H9 (cell line): ENCODE measurements around the gene OGG1. TPM values are rescaled to one million over a fixed set of nuclear protein-coding genes. Genes with fewer than 3 reads are reported as not detected.
A peak's percentile ranks its signal among the peaks of the same experiment; 100 is the strongest.

ENCODE experiments used
- DNase-seq: peaks from one replicate; pipeline ENCODE4 v3.0.0-alpha.2; 2017
- H2AFZ ChIP-seq: one replicate; pipeline ENCODE4 v1.6.1; 2013; ENCODE audit warnings: mild to moderate bottlenecking, low read length, control low read depth, moderate library complexity
- H2AK5ac ChIP-seq: 2 replicates; pipeline ENCODE4 v1.6.1; 2013; ENCODE audit warnings: low read length, control low read depth, mixed read lengths; ENCODE audit not compliant: insufficient read length
- H2BK120ac ChIP-seq: one replicate; pipeline ENCODE4 v1.6.1; 2013; ENCODE audit warnings: low read depth, mild to moderate bottlenecking, low read length, control low read depth, inconsistent platforms; ENCODE audit not compliant: poor library complexity, severe bottlenecking
- H2BK12ac ChIP-seq: 2 replicates; pipeline ENCODE4 v1.6.1; 2013; ENCODE audit warnings: low read length, control low read depth, mixed read lengths, low read depth; ENCODE audit not compliant: insufficient read length
- H2BK15ac ChIP-seq: 2 replicates; pipeline ENCODE4 v1.6.1; 2013; ENCODE audit warnings: low read depth, low read length, control low read depth
- H2BK20ac ChIP-seq: one replicate; pipeline ENCODE4 v1.6.1; 2013; ENCODE audit warnings: low read depth, mild to moderate bottlenecking, low read length, control low read depth, inconsistent platforms; ENCODE audit not compliant: poor library complexity, severe bottlenecking
- H2BK5ac ChIP-seq: 2 replicates; pipeline ENCODE4 v1.6.1; 2013; ENCODE audit warnings: low read length, control low read depth, mixed read lengths; ENCODE audit not compliant: insufficient read length
- H3K14ac ChIP-seq: 2 replicates; pipeline ENCODE4 v1.6.1; 2013; ENCODE audit warnings: low read length, control low read depth; ENCODE audit not compliant: insufficient read depth
- H3K18ac ChIP-seq: 2 replicates; pipeline ENCODE4 v1.6.1; 2013; ENCODE audit warnings: low read depth, mild to moderate bottlenecking, mixed read lengths, low read length, control low read depth; ENCODE audit not compliant: insufficient read length
- H3K23ac ChIP-seq: 2 replicates; pipeline ENCODE4 v1.6.1; 2013; ENCODE audit warnings: low read length, control low read depth, mixed read lengths, low read depth; ENCODE audit not compliant: insufficient read length
- H3K23me2 ChIP-seq: 2 replicates; pipeline ENCODE4 v1.6.1; 2013; ENCODE audit warnings: low read depth, mild to moderate bottlenecking, mixed read lengths, low read length, control low read depth; ENCODE audit not compliant: insufficient read length, poor library complexity, severe bottlenecking
- H3K27ac ChIP-seq: 2 replicates; pipeline ENCODE4 v1.5.1; 2013; ENCODE audit warnings: low read length, control low read depth, mixed read lengths, low read depth; ENCODE audit not compliant: insufficient read length
- H3K27me3 ChIP-seq: 2 replicates; pipeline ENCODE4 v1.6.1; 2013; ENCODE audit warnings: low read length, control low read depth, inconsistent platforms; ENCODE audit not compliant: insufficient read depth
- H3K4ac ChIP-seq: 2 replicates; pipeline ENCODE4 v1.6.1; 2013; ENCODE audit warnings: low read depth, mild to moderate bottlenecking, control low read depth, inconsistent platforms, low read length, moderate library complexity
- H3K4me1 ChIP-seq: 2 replicates; pipeline ENCODE4 v1.6.1; 2013; ENCODE audit warnings: low read length, control low read depth, inconsistent platforms; ENCODE audit not compliant: insufficient read depth
- H3K4me2 ChIP-seq: 2 replicates; pipeline ENCODE4 v1.6.1; 2013; ENCODE audit warnings: low read length, control low read depth, mixed read lengths; ENCODE audit not compliant: insufficient read length, insufficient read depth
- H3K56ac ChIP-seq: 2 replicates; pipeline ENCODE4 v1.6.1; 2013; ENCODE audit warnings: low read depth, mild to moderate bottlenecking, mixed read lengths, low read length, control low read depth; ENCODE audit not compliant: insufficient read length
- H3K79me1 ChIP-seq: 2 replicates; pipeline ENCODE4 v1.6.1; 2013; ENCODE audit warnings: low read depth, mild to moderate bottlenecking, moderate library complexity, low read length, control low read depth, inconsistent platforms; ENCODE audit not compliant: insufficient read depth, poor library complexity, severe bottlenecking
- H3K79me2 ChIP-seq: 2 replicates; pipeline ENCODE4 v1.6.1; 2013; ENCODE audit warnings: low read length, control low read depth, inconsistent platforms; ENCODE audit not compliant: insufficient read depth
- H3K9ac ChIP-seq: 2 replicates; pipeline ENCODE4 v1.6.1; 2013; ENCODE audit warnings: low read length, control low read depth, mixed read lengths; ENCODE audit not compliant: insufficient read length; ENCODE audit errors: extremely low read depth
- H3K9me3 ChIP-seq: one replicate; pipeline ENCODE4 v1.6.1; 2013; ENCODE audit warnings: low read depth, low read length, inconsistent platforms; ENCODE audit not compliant: control insufficient read depth
- H3T11ph ChIP-seq: one replicate; pipeline ENCODE4 v1.6.1; 2013; ENCODE audit warnings: mild to moderate bottlenecking, low read length, control low read depth, inconsistent platforms
- H4K20me1 ChIP-seq: one replicate; pipeline ENCODE4 v1.6.1; 2013; ENCODE audit not compliant: control insufficient read depth, insufficient read length, insufficient read depth
- H4K5ac ChIP-seq: 2 replicates; pipeline ENCODE4 v1.6.1; 2013; ENCODE audit warnings: low read depth, mild to moderate bottlenecking, mixed read lengths, low read length, control low read depth; ENCODE audit not compliant: insufficient read length
- H4K8ac ChIP-seq: replicated peaks from 2 replicates; pipeline ENCODE4 v1.6.1; 2013; ENCODE audit warnings: low read length, control low read depth, mixed read lengths, low read depth; ENCODE audit not compliant: insufficient read length
- H4K91ac ChIP-seq: 2 replicates; pipeline ENCODE4 v1.6.1; 2013; ENCODE audit warnings: low read depth, mild to moderate bottlenecking, moderate library complexity, mixed read lengths, low read length, control low read depth; ENCODE audit not compliant: insufficient read length
- H3K27ac Mint-ChIP-seq, 3 experiments: 2 replicates in 2 of 3; 3 replicates in 1 of 3; pipeline ENCODE4 v1.8.0; 2020 to 2021; ENCODE audit warnings: mixed read lengths in 3 of 3, mild to moderate bottlenecking in 1 of 3, moderate library complexity in 1 of 3
- H3K27me3 Mint-ChIP-seq: 2 replicates; pipeline ENCODE4 v1.8.0; 2021; ENCODE audit warnings: low read depth, mild to moderate bottlenecking, moderate library complexity, mixed read lengths
- H3K36me3 Mint-ChIP-seq, 3 experiments: 2 replicates in 2 of 3; 3 replicates in 1 of 3; pipeline ENCODE4 v1.8.0; 2020 to 2021; ENCODE audit warnings: low read depth in 3 of 3, mixed read lengths in 3 of 3; ENCODE audit not compliant: insufficient read depth in 1 of 3
- H3K4me1 Mint-ChIP-seq, 2 experiments: 2 replicates each; pipeline ENCODE4 v1.8.0; 2020; ENCODE audit warnings: mixed read lengths in 2 of 2
- H3K4me3 Mint-ChIP-seq, 2 experiments: 2 replicates in 1 of 2; 3 replicates in 1 of 2; pipeline ENCODE4 v1.8.0; 2020 to 2021; ENCODE audit warnings: mild to moderate bottlenecking in 2 of 2, mixed read lengths in 2 of 2, moderate library complexity in 1 of 2
- H3K9me3 Mint-ChIP-seq, 2 experiments: 2 replicates in 1 of 2; 3 replicates in 1 of 2; pipeline ENCODE4 v1.8.0; 2020; ENCODE audit warnings: mild to moderate bottlenecking in 2 of 2, mixed read lengths in 2 of 2, moderate library complexity in 1 of 2
- WGBS: extraction: QIAGEN DNeasy Blood & Tissue Kit; methylation state at CpG from one replicate; pipeline ENCODE4 v1.1.7; 2013; ENCODE audit warnings: missing lambda C conversion rate, low lambda C conversion rate, mixed read lengths; ENCODE audit not compliant: insufficient read length; ENCODE audit errors: extremely low coverage; 5-methylcytosine and 5-hydroxymethylcytosine counted together
- total RNA-seq: library from RNA; stranded (reverse); gene quantifications from 2 replicates; pipeline ENCODE4 v1.2.1, GENCODE V29; 2021
- TF ChIP-seq, protein P1 (sequence below): fragments of 200-600 bp; sonication (generic); conservative IDR thresholded peaks from 3 replicates; pipeline ENCODE4 v1.8.0; 2021; ENCODE audit warnings: antibody characterized with exemption, mild to moderate bottlenecking

Gene OGG1
- total RNA-seq, 1 experiment from 2014 or later = 43.4 TPM

DNA sequence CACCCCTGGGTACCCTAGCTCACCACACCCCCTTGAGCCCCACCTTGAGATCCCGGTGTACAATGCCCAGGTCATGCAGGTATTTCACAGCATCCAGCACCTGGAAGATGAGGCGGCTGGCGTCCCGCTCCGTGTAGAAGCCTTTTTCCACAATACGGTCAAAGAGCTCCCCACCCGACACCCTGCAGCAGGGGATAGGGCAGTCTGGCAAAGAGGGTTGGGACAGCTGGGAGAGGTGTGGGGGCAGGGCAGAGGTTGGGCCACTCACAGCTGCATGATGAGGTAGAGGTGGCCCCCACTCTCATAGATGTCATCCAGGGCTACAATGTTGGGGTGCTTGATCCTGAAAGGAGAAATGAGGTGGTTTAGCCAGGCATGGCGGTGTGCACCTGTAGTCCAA is 13.1 kb downstream of the OGG1 start:
- H3K23me2 ChIP-seq = no peaks in the 10 kb centered on the region
- no peak overlapping the region for H3K4me2 ChIP-seq
- H3K9me3 ChIP-seq = no peaks in the 10 kb centered on the region
- no peaks in the 10 kb centered on the region for H3K4me1 ChIP-seq
- no peak overlapping the region for H4K91ac ChIP-seq
- Mint-ChIP-seq H3K27me3 (peaks cover 20% of the 10 kb centered on the region), H3K27ac (0 out of 7 replicates have a peak overlapping the region, but pooled peaks of 1 of the 3 experiments have one; percentile 29), H3K36me3 (peaks cover 22 to 47% (median 26%) of the 10 kb centered on the region in 3 experiments), H3K9me3 (no peaks in the 10 kb centered on the region), H3K4me1 (peaks cover 10 to 11% of the 10 kb centered on the region in 2 experiments), H3K4me3 (no peak overlapping the region)
- TF ChIP-seq, protein P1, sequence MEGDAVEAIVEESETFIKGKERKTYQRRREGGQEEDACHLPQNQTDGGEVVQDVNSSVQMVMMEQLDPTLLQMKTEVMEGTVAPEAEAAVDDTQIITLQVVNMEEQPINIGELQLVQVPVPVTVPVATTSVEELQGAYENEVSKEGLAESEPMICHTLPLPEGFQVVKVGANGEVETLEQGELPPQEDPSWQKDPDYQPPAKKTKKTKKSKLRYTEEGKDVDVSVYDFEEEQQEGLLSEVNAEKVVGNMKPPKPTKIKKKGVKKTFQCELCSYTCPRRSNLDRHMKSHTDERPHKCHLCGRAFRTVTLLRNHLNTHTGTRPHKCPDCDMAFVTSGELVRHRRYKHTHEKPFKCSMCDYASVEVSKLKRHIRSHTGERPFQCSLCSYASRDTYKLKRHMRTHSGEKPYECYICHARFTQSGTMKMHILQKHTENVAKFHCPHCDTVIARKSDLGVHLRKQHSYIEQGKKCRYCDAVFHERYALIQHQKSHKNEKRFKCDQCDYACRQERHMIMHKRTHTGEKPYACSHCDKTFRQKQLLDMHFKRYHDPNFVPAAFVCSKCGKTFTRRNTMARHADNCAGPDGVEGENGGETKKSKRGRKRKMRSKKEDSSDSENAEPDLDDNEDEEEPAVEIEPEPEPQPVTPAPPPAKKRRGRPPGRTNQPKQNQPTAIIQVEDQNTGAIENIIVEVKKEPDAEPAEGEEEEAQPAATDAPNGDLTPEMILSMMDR = no peak
- H4K20me1 ChIP-seq = no peaks in the 10 kb centered on the region
- no peak overlapping the region for H3K56ac ChIP-seq
- no peak overlapping the region for H3K4ac ChIP-seq
- no peak overlapping the region for H2BK5ac ChIP-seq
- H2BK20ac ChIP-seq = no peak overlapping the region
- no peak overlapping the region for H3K27ac ChIP-seq
- no peak overlapping the region for H2AFZ ChIP-seq
- no peaks in the 10 kb centered on the region; the same call in 1 of the 2 replicates for H3K27me3 ChIP-seq
- no peak overlapping the region for H3T11ph ChIP-seq
- H3K9ac ChIP-seq = no peak overlapping the region
- no peak for DNase-seq
- no peak overlapping the region for H4K8ac ChIP-seq
- H3K14ac ChIP-seq = no peak overlapping the region
- WGBS = no CpG with 5 or more reads among the region's 8 CpGs
- no peak overlapping the region for H2AK5ac ChIP-seq
- H2BK15ac ChIP-seq = no peak overlapping the region
- H3K18ac ChIP-seq = no peak overlapping the region
- H3K79me1 ChIP-seq = no peaks in the 10 kb centered on the region
- no peak overlapping the region for H2BK120ac ChIP-seq
- H2BK12ac ChIP-seq = no peak overlapping the region
- no peak overlapping the region for H4K5ac ChIP-seq
- H3K79me2 ChIP-seq = no peaks in the 10 kb centered on the region
- H3K23ac ChIP-seq = no peak overlapping the region
